D721Med (cell line): Measurements from ENCODE around the gene ZNF775.

Experiments used
- DNase-seq: peaks from one replicate; pipeline ENCODE4 v3.0.0; 2011; ENCODE audit warnings: low spot score; ENCODE audit not compliant: insufficient read length
- FAIRE-seq: peaks from 2 replicates; lab custom pipeline; 2011; peaks lifted over from hg19 to GRCh38; lab: Jason Lieb, UNC
- CTCF ChIP-seq: IDR thresholded peaks from 2 replicates; pipeline ENCODE4 v1.5.1; 2012; ENCODE audit warnings: mild to moderate bottlenecking, control low read depth; ENCODE audit not compliant: insufficient read depth; ENCODE audit errors: missing control alignments

Gene ZNF775

GRCh38 chr7:150378853-150379440 is at the start of gene ZNF775:
TSS of gene ZNF775 (plus strand) at chr7:150379330. CDS start at chr7:150388471, 9,141 bp downstream.
- DNase-seq, result peak; percentile 98
- no peak for FAIRE-seq
- TF ChIP-seq CTCF, result no peak

GRCh38 chr7:150329331-150330120 is 49.6 kb upstream of the ZNF775 start:
- FAIRE-seq (no peak), DNase-seq (no peak)
- TF ChIP-seq CTCF, result no peak

GRCh38 chr7:150330211-150330885 is 48.8 kb upstream of the ZNF775 start:
- TF ChIP-seq CTCF, result no peak
- FAIRE-seq (no peak), DNase-seq (no peak)

GRCh38 chr7:150332852-150333635 is 46.1 kb upstream of the ZNF775 start:
- DNase-seq (no peak), FAIRE-seq (no peak)

GRCh38 chr7:150333659-150334058 is 45.5 kb upstream of the ZNF775 start:
- no peak for DNase-seq
- no peak for FAIRE-seq
- no peak for TF ChIP-seq CTCF

More at GRCh38 chr7:150332852-150333635, 46.1 kb upstream of the ZNF775 start:
- TF ChIP-seq CTCF, result no peak

- FAIRE-seq (no peak), DNase-seq (no peak)
- TF ChIP-seq CTCF, result no peak
These were observed 45.0 kb upstream of the ZNF775 start for GRCh38 chr7:150334108-150334507.
